Limb (tissue), 2 donors: ENCODE results near the gene ACADVL.
"Not testable (repeated sequence)": the region's sequence is repeated elsewhere in the genome, so short reads cannot be mapped to it uniquely, and the experiment has no call there.

Source experiments
- DNase-seq, 2 donors: peaks; one replicate each; pipeline ENCODE4 v3.0.0-alpha.2; 2016; ENCODE audit errors: extremely low spot score in 2 of 2

ACADVL gene

GRCh38 chr17:7234083-7234951, 14.6 kb downstream of the ACADVL start, which contains the start of gene DVL2:
Gene DVL2, minus strand, starts transcription at chr17:7234517. Its CDS starts 255 bp downstream, at chr17:7234262.
- peak; percentile 96 to 98 for DNase-seq

DNA sequence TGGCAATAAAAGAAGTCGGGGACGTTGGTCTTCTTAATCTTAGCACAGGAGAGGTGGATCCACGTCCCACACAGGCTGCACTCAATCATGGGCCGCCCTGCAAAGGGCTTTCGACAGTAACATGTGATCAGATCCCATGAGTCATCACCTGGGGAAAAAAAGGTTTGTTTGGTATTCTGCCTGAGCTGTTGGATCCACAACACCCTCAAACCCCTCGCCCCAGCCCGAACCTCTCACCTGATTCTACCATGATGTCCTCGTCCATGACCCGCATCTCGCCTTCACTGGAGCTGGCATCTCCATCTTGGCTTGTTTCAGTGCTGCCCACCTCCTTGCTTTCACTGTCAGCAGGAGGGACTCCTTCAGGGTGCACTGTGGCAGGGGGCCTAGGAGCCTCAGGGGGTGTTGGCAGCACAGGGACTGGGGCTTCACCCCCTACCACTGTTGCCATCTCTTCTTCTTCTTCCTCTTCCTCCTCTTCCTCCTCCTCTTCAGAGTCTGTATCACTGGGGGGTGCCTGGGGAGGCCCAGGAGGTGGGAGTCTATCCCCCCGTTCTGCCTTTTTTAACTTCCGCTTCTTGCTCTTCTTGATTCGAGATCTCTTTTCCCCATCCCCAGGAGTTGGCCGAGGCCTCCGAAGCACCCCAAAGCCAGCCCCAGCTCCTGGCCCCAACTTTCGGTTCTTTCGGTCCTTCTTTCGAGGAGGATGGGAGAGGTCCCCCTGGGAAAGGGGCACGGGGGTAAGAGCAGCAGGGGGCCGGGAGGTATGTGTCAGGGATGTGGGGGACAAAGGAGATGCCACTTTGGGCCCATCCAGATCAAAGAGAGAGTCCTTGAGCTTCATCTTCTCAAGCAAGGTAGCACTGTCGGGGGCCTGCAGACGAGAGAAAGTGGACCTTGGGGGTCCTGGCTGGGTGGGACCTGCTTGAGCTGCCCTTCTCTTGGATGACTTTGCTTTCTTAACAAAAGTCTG, 16.2 kb downstream of the ACADVL start:
- no peak for DNase-seq

- DNase-seq, result no peak
Measured at GRCh38 chr17:7236808-7237207, 17.1 kb downstream of the ACADVL start.

- no peak for DNase-seq
Measured at GRCh38 chr17:7237266-7237760, 17.6 kb downstream of the ACADVL start.

- peak in 1 of 2 donors; percentile 88 for DNase-seq
Measured at GRCh38 chr17:7237761-7238419, 18.2 kb downstream of the ACADVL start.

DNA sequence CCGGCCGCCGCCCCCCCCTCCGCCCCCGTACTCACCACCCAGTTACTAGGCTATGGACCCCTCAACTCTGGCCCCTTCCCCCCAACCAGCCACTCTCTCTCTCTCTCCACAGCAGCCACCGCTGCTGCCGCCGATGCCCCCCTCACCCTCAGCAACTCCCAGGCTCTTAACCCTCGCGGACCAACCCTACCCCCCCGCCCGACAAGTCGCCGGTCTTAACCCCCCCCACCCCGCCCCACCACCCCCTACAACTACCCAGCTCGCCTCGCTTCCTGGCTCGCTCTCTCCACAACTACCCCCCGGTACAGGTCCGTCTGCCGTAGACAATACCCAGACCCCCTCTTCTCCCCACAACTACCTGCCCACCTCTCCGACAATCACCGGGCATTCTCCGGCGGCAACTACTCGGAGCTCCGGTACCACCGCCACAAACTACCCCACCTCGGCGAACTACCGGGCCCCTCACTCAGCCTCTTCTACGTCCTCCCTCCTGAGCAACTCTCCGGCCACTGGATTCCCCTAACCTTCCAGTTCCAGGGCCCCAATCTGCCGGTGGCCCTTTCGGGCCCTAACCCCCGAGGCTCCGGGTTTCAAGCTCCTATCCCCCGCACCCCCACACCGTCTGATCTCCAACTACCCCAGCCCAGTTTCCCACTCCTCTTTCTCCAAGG, 18.8 kb downstream of the ACADVL start:
- peak in 1 of 2 donors; percentile 77 for DNase-seq

- DNase-seq, result peak; percentile 99 to 100
Measured at GRCh38 chr17:7239091-7240027, 19.6 kb downstream of the ACADVL start, which contains the start of gene PHF23. Gene PHF23, minus strand, starts transcription at chr17:7239457. Its CDS starts 178 bp downstream, at chr17:7239279.

DNA sequence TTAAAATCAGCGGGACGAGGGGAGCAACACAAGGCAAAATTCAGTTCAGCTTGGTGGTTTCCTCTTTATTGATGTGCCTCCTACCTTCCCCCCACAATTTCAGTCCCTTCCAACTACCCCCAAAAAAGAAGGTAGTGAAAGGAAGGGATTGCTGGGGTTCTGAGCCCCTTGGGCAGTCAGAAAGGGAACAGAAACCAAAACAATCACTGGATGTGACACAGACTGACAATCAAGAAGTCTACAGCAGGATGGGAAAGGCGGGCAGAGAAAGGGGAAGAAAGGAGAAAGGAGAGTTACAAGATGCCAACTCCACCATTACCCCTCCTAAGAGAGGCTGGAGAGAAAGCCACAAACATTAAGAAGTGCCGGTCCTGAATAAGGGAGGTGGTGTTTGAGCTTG, 20.6 kb downstream of the ACADVL start:
- DNase-seq, result no peak

DNA sequence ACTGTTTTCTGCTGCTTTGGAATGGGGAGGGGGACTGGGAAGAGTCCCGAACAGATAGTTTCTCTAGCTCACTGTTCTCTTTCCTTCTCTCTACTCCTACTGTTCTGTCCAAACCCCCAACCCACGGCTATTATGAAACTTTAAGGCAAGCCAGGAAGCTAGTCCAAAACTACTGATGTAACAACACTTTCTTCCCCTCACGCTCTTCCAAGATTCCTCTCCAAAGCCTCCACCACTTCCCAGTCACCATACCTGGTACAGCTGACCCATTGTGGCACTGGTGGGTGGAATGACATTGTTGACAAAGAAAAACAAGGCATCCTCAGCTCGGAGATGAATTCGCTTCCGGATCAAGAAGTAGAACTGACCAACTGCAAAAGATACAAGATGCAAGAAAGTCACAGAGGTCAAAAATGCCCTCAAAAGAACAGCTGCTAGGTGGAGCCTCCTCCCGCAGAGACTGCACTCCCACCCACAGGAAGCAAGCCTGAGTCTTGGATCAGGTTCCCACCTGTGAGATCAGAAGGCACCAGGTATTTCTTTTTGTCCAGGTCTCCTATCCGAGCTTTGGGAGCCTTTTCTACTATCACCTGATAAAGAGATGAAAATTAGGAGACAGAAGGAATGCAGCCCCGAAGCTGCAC, 21.5 kb downstream of the ACADVL start:
- DNase-seq, result no peak

DNA sequence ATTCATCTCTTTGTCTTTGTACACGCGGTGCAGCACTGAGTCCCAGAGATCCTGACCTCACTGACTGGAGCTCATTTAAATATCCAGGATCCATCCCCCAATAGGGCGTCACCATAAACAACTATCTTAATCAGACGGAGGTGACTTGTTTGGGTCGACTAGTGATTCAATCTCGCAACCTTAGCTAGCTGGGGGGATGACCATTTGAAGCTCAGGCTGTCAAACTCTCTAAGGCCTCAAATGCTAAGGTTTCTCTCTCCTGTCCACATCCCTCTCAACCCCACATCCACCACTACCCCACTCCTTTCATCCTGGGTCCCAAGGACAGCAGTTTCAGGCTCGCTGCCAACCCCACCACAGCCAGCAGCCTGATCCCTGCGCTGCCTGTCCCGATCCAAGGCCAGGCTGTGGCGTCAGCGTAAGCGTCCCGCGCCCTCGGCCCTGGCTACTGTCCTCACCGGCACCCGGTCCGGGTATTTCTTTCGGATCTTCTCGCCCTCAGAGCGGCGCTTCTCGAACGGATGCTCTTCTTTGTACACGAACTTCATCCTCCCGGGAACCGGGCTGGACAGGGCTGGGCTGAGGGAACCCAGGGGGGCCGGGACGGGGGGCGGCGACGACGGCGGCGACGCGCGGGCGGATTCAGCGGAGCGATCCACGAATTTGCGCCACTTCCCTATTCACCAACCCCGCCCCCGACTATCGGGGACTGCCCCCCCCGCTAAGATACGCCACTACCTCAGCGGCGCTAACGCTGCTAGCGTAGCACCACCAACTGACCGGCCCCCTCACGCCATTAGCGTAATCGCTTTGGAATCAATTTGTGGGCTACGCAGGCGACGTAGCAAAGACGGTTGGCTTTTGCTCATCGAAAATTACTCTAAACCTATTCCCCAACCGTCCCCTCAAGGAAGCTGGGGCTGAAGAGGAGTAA, 22.3 kb downstream of the ACADVL start, which contains the start of gene GABARAP:
TSS of gene GABARAP (minus strand) at position 667 of the 934 bp plus-strand sequence. CDS start at position 548, 119 bp downstream.
- DNase-seq, result peak; percentile 96 to 99

- DNase-seq, result peak; percentile 96 to 97
Measured at GRCh38 chr17:7242717-7243452, 23.1 kb downstream of the ACADVL start.

DNA sequence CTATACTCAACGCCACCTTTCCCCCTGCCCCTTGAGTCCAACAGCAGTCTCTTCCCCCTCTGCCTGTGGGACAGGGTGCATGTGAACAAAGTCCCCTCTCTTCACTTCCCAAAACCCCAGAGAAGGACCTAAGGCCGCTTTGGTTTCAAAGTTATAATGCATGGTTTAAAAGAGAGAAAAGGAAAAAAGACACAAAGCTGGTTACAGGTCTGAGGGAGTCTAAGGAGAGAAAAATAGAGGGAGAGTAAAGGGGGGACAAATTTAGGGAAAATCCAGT, 23.7 kb downstream of the ACADVL start:
- no peak for DNase-seq

DNA sequence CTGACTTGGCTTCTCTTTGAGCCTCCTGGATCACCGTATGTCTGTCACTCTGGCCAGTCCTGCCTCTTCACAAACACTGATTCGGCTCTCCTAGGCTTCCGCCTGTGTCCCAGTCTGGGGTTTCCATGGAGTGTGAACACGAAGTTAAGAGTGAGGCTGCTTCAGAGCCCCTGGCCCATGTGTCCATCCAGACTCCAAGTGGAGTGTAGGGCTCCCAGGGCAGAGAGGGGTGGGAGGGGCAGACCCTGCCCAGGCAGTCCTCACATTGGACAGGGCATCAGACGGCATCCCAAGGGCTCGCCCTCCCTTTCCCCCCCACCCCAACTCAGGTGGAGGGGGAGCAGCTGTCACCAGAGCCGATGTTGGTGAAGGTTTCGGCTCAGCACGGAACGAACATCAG, 24.1 kb downstream of the ACADVL start:
- not testable (repeated sequence) for DNase-seq

DNA sequence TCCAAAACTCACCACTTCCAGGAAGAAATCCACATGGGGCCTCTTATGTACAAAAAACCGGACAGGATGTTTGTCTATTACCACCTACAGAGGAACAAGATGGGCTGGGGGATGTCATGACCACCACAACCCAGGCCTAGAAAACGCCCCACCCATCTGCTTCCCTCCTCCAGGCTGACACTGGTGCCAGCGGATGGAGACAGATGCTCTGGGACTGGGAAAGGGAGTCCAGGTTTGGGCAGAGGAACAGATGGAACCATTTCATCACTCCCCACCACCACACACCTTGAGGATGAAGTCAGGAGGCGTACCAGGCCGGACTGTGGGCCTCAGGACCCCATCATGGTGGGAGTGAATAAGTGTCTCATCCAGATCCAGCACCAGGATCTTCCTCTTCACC, 27.0 kb downstream of the ACADVL start:
- DNase-seq, result no peak

GRCh38 chr17:7248796-7249195, 29.1 kb downstream of the ACADVL start:
- no peak for DNase-seq

GRCh38 chr17:7249214-7249613, 29.5 kb downstream of the ACADVL start:
- DNase-seq, result no peak

- DNase-seq, result no peak
Measured at GRCh38 chr17:7249830-7250229, 30.1 kb downstream of the ACADVL start.
